Esophagus muscularis mucosa (tissue), 3 donors: ENCODE measurements around the gene KRTCAP3.

Source experiments
- POLR2AphosphoS5 ChIP-seq, 2 donors: sonication (generic); formaldehyde crosslinking; IDR thresholded peaks; one replicate each; pipeline ENCODE4 v1.6.1; 2017; ENCODE audit warnings: antibody characterized with exemption in 2 of 2
- TF ChIP-seq, protein P1 (sequence below), 3 experiments: fragments of 200-600 bp in 2 of 3; fragments of 450-650 bp in 1 of 3; sonication (generic) in 2 of 3; IDR thresholded peaks; one replicate each; pipeline ENCODE4 v1.5.1; 2017 to 2019; ENCODE audit warnings: antibody characterized with exemption in 3 of 3, mild to moderate bottlenecking in 2 of 3, moderate library complexity in 1 of 3

- TF ChIP-seq, protein P1, sequence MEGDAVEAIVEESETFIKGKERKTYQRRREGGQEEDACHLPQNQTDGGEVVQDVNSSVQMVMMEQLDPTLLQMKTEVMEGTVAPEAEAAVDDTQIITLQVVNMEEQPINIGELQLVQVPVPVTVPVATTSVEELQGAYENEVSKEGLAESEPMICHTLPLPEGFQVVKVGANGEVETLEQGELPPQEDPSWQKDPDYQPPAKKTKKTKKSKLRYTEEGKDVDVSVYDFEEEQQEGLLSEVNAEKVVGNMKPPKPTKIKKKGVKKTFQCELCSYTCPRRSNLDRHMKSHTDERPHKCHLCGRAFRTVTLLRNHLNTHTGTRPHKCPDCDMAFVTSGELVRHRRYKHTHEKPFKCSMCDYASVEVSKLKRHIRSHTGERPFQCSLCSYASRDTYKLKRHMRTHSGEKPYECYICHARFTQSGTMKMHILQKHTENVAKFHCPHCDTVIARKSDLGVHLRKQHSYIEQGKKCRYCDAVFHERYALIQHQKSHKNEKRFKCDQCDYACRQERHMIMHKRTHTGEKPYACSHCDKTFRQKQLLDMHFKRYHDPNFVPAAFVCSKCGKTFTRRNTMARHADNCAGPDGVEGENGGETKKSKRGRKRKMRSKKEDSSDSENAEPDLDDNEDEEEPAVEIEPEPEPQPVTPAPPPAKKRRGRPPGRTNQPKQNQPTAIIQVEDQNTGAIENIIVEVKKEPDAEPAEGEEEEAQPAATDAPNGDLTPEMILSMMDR (IDR thresholded peaks at IDR 0.05): no peak
- no peak for TF ChIP-seq POLR2AphosphoS5 (IDR thresholded peaks at IDR 0.05)
Observed at GRCh38 chr2:27441226-27441926, 805 bp upstream of the KRTCAP3 start.
